C4-2B (cell line): ENCODE results near the gene CORT.

Experiments
- ZFX ChIP-seq: fragments of 450-650 bp; IDR thresholded peaks from 2 replicates; pipeline ENCODE4 v1.6.1; 2017
- TF ChIP-seq, protein P1 (sequence below): fragments of 450-650 bp; conservative IDR thresholded peaks from 2 replicates; pipeline ENCODE4 v1.5.1; 2017; ENCODE audit warnings: mild to moderate bottlenecking

DNA sequence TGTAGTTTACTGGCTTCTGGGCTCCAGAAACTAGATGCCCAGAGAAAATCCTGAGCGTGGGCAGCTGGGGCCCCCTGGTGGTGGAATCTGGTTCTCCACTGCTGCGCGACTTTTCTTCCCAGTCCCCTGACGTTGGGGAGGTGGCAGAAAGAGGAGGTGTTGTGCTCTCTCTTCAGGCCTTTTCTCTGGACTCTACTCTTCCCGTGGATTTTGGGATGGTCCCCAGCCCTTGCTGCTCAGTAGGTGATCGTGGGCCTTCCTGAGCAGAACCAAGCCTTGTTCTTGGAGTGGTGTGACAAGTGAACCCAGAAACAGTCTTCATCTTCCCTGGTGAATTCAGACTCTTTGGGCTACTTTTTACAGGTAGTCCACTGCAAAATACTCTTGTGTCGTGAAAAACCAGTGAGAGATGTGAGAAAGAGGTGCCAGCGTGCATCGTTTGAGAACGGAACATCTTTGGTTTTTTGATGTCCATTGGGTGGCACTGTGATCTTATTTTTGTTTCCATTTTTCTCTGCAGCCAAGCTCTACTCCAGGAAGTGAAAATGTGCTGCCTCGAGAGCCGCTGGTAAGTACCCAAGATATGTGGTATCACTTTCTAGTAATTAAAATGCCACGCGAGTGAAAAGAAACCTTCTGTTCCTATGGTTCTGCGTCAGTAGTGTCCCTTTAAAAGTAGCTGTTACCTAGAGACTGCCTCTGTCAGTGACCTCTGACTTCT is 45.1 kb downstream of the CORT start:
- TF ChIP-seq, protein P1, sequence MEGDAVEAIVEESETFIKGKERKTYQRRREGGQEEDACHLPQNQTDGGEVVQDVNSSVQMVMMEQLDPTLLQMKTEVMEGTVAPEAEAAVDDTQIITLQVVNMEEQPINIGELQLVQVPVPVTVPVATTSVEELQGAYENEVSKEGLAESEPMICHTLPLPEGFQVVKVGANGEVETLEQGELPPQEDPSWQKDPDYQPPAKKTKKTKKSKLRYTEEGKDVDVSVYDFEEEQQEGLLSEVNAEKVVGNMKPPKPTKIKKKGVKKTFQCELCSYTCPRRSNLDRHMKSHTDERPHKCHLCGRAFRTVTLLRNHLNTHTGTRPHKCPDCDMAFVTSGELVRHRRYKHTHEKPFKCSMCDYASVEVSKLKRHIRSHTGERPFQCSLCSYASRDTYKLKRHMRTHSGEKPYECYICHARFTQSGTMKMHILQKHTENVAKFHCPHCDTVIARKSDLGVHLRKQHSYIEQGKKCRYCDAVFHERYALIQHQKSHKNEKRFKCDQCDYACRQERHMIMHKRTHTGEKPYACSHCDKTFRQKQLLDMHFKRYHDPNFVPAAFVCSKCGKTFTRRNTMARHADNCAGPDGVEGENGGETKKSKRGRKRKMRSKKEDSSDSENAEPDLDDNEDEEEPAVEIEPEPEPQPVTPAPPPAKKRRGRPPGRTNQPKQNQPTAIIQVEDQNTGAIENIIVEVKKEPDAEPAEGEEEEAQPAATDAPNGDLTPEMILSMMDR = peak; percentile 99
- no peak for TF ChIP-seq ZFX
